Dendritic cell treated with granulocyte-macrophage colony-stimulating factor and Interleukin-4, amounts not matched to agents 40 ng/mL and 50 ng/mL, for 4 days (primary cell): ENCODE results near the gene TEKT4.
"Not testable (repeated sequence)": the region's sequence is repeated elsewhere in the genome, so short reads cannot be mapped to it uniquely, and the experiment has no call there.

Experiments
- H3K27ac Mint-ChIP-seq: one replicate; pipeline ENCODE4 v1.8.0; 2022; ENCODE audit warnings: mild to moderate bottlenecking, mixed read lengths
- H3K27me3 Mint-ChIP-seq: one replicate; pipeline ENCODE4 v1.8.0; 2022; ENCODE audit warnings: mild to moderate bottlenecking, mixed read lengths
- H3K36me3 Mint-ChIP-seq: one replicate; pipeline ENCODE4 v1.8.0; 2022; ENCODE audit warnings: low read depth, mixed read lengths
- H3K4me1 Mint-ChIP-seq: one replicate; pipeline ENCODE4 v1.8.0; 2022; ENCODE audit warnings: low read depth, mixed read lengths
- H3K4me3 Mint-ChIP-seq: one replicate; pipeline ENCODE4 v1.8.0; 2022; ENCODE audit warnings: mild to moderate bottlenecking, moderate library complexity, mixed read lengths
- H3K9me3 Mint-ChIP-seq: one replicate; pipeline ENCODE4 v1.8.0; 2022; ENCODE audit warnings: mixed read lengths
- intact Hi-C: fragments of 100-400 bp; cut with micrococcal nuclease; formaldehyde crosslinking; loops from one replicate; pipeline ENCODE4 v1.15.0; 2022

Gene TEKT4

DNA sequence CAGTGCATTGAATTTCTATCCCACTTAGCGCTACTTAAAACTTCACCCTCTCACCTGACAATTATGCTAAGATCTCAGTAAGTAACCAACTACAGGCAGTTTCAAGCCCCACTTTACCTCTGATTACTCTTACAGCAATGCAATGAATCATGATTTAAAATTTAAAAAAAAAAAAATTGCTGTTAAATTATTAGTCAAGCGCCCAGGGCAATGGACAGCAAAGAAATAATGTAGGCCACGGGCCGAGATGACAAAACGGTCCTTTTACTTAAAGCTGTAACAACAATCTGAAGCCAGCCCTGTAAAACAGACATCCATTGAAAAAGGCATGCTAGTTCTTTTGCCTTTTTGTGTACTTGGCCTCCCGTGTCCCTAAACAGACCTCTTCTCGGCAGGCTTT lies 24.0 kb downstream of the TEKT4 start:
- H3K27ac Mint-ChIP-seq, H3K36me3 Mint-ChIP-seq, H3K9me3 Mint-ChIP-seq, H3K4me1 Mint-ChIP-seq, H3K27me3 Mint-ChIP-seq, H3K4me3 Mint-ChIP-seq, intact Hi-C loops: not testable (repeated sequence)

DNA sequence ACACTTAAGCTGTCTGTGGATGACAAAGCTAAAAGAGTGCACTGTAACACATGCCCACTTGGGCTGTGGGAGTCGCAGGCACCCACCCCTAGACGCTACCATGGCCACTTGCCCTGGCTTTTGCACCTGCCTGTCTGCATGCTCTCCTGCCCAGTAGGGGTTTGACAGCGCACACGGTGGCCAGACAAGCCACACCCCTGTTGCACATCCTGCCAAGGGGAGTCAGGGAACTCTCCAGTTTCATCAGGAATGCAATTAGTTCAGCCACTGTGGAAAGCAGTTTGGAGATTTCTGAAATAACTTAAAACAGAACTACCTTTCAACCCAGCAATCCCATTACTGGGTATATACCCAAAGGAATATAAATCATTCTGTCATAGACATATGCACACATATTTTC lies 35.7 kb downstream of the TEKT4 start:
- H3K36me3 Mint-ChIP-seq, H3K27ac Mint-ChIP-seq, H3K9me3 Mint-ChIP-seq, H3K4me1 Mint-ChIP-seq, H3K27me3 Mint-ChIP-seq, intact Hi-C loops, H3K4me3 Mint-ChIP-seq: not testable (repeated sequence)

DNA sequence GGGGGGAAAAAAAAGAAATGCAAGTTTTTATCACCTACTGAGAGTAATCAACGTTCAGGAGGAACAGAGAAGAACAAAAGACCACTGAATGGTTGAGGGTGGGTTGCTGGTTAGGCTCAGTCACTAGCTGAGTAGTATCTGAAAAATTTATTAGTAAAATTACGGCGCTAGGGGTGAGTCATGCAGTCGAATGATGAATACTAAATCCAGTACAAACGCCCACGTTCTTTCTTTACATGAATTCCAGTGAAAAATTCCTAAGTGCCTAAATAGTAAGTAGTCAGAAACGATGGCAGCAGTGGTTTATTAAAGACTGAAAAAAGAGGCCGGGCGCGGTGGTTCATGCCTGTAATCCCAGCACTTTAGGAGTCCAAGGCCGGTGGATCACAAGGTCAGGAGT lies 52.0 kb downstream of the TEKT4 start:
- no peak overlapping the region for H3K4me3 Mint-ChIP-seq
- no peaks in the 10 kb centered on the region for H3K36me3 Mint-ChIP-seq
- no peaks in the 10 kb centered on the region for H3K4me1 Mint-ChIP-seq
- peaks cover 18% of the 10 kb centered on the region for H3K9me3 Mint-ChIP-seq
- no peak overlapping the region for H3K27ac Mint-ChIP-seq
- intact Hi-C loops: no loop called here
- no peaks in the 10 kb centered on the region for H3K27me3 Mint-ChIP-seq

- H3K36me3 Mint-ChIP-seq, H3K27me3 Mint-ChIP-seq, H3K4me3 Mint-ChIP-seq, intact Hi-C loops, H3K4me1 Mint-ChIP-seq, H3K27ac Mint-ChIP-seq: not testable (repeated sequence)
- H3K9me3 Mint-ChIP-seq: peaks cover 18% of the 10 kb centered on the region
Observed at GRCh38 chr2:94924999-94925398, 53.8 kb downstream of the TEKT4 start.
